GM12875 (cell line): Measurements from ENCODE around the gene TPST2.

Experiments
- H3K4me3 ChIP-seq: one replicate; pipeline ENCODE4 v1.5.1; 2011; ENCODE audit warnings: low read depth, low read length, control low read depth
- CTCF ChIP-seq: IDR thresholded peaks from 2 replicates; pipeline ENCODE4 v1.5.1; 2011; ENCODE audit warnings: low read depth, mild to moderate bottlenecking, control low read depth, inconsistent platforms, low read length, moderate library complexity, borderline replicate concordance; ENCODE audit not compliant: insufficient read depth

TPST2 gene

GRCh38 chr22:26629988-26630761 is 40.2 kb upstream of the TPST2 start:
- H3K4me3 ChIP-seq = no peak overlapping the region

GRCh38 chr22:26624803-26625202 is 34.9 kb upstream of the TPST2 start:
- TF ChIP-seq CTCF = no peak
- H3K4me3 ChIP-seq = no peak overlapping the region

More at GRCh38 chr22:26629988-26630761, 40.2 kb upstream of the TPST2 start:
- TF ChIP-seq CTCF = no peak

GRCh38 chr22:26623984-26624383 is 34.1 kb upstream of the TPST2 start:
- no peak overlapping the region for H3K4me3 ChIP-seq
- TF ChIP-seq CTCF = no peak

GRCh38 chr22:26621663-26622062 is 31.7 kb upstream of the TPST2 start, which contains the start of gene CRYBA4:
Gene CRYBA4, plus strand, starts transcription at chr22:26621963. Its CDS starts 634 bp downstream, at chr22:26622597.
- TF ChIP-seq CTCF = no peak
- H3K4me3 ChIP-seq = no peak within 1 kb of the TSS

- no peak for TF ChIP-seq CTCF
- no peak overlapping the region for H3K4me3 ChIP-seq
These were observed 30.3 kb upstream of the TPST2 start for GRCh38 chr22:26620197-26620596.

- no peak for TF ChIP-seq CTCF
- H3K4me3 ChIP-seq = no peak overlapping the region
These were observed 29.6 kb upstream of the TPST2 start for GRCh38 chr22:26619510-26619909.

- no peak overlapping the region for H3K4me3 ChIP-seq
- no peak for TF ChIP-seq CTCF
These were observed 28.5 kb upstream of the TPST2 start for GRCh38 chr22:26618455-26618854.
